OCI-LY3 (cell line): Measurements from ENCODE around the gene LYRM1.

Experiments
- CTCF ChIP-seq: fragments of 200-600, 300-600 bp; sonication (generic); IDR thresholded peaks from 2 replicates; pipeline ENCODE4 v1.5.1; 2014; ENCODE audit warnings: antibody characterized with exemption, low read length, low read depth
- EZH2phosphoT487 ChIP-seq: fragments of 200-600 bp; shearing (Covaris generic); IDR thresholded peaks from 2 replicates; pipeline ENCODE4 v1.6.1; 2018; ENCODE audit warnings: antibody characterized with exemption, mixed run types, low read depth

- TF ChIP-seq CTCF = peak; percentile 56
- no peak for TF ChIP-seq EZH2phosphoT487
Observed at GRCh38 chr16:20944861-20945574, 44.4 kb downstream of the LYRM1 start.
